HL-60 (cell line): ENCODE results near the gene TRMT10B.
"Not testable (repeated sequence)": the region's sequence is repeated elsewhere in the genome, so short reads cannot be mapped to it uniquely, and the experiment has no call there.

Experiments used
- DNase-seq, 2 experiments: peaks; one replicate each; pipeline ENCODE4 v3.0.0-alpha.2; 2010 to 2020; ENCODE audit warnings: low read depth in 1 of 2, low spot score in 1 of 2
- H3K27ac ChIP-seq: fragments of 250-450 bp; sonication (Bioruptor Pico); replicated peaks from 2 replicates; pipeline ENCODE4 v1.5.1; 2020; ENCODE audit warnings: mild to moderate bottlenecking, moderate library complexity
- H3K27me3 ChIP-seq: fragments of 250-450 bp; sonication (Bioruptor Pico); 2 replicates; pipeline ENCODE4 v1.5.1; 2021; ENCODE audit warnings: mild to moderate bottlenecking, moderate library complexity; ENCODE audit not compliant: insufficient read depth, poor library complexity, severe bottlenecking
- H3K4me3 ChIP-seq: replicated peaks from 2 replicates; pipeline ENCODE4 v1.5.1; 2011; ENCODE audit warnings: mild to moderate bottlenecking, control low read depth, low read length; ENCODE audit not compliant: insufficient read depth
- GABPA ChIP-seq: IDR thresholded peaks from 2 replicates; pipeline ENCODE4 v1.6.1; 2012; ENCODE audit warnings: low read depth
- POLR2AphosphoS5 ChIP-seq: IDR thresholded peaks from 2 replicates; pipeline ENCODE4 v1.6.1; 2012; ENCODE audit warnings: low read depth
- SPI1 ChIP-seq: IDR thresholded peaks from 2 replicates; pipeline ENCODE4 v1.6.1; 2012; ENCODE audit warnings: low read depth, mild to moderate bottlenecking, borderline replicate concordance
- TF ChIP-seq, protein P1 (sequence below): IDR thresholded peaks from one replicate; pipeline ENCODE4 v1.5.1; 2011; ENCODE audit warnings: low read length, control low read depth, inconsistent platforms; ENCODE audit not compliant: insufficient read depth
- TF ChIP-seq, protein P2 (sequence below): IDR thresholded peaks from 2 replicates; pipeline ENCODE4 v1.6.1; 2012; ENCODE audit warnings: low read depth; ENCODE audit not compliant: insufficient replicate concordance

TRMT10B gene

DNA sequence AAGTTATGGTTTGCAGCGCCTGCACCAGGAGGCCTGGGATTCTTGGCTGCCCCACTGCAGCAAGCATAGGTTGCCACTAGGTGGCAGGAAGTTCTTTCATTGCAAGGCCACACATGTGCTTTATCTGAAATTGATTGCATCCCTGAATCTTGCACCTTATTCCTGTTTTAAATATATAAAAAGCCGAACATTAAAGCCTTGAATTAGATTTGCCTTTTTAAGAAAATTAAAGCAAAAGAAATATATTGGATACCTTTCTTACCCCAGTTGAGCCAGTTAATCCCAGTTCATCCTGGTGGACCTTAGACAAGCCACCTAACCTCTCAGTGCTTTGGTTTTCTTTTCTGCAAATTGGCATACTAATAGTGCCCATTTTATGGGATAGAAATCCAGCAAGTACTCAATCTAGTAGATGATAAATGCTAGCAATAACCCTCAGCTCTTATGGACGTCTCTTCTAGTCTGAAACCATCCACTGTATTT, 6.3 kb upstream of the TRMT10B start:
- Histone ChIP-seq H3K27ac (no peak overlapping the region), H3K4me3 (no peak overlapping the region), H3K27me3 (no peaks in the 10 kb centered on the region)
- no peak for TF ChIP-seq SPI1
- TF ChIP-seq, protein P1, sequence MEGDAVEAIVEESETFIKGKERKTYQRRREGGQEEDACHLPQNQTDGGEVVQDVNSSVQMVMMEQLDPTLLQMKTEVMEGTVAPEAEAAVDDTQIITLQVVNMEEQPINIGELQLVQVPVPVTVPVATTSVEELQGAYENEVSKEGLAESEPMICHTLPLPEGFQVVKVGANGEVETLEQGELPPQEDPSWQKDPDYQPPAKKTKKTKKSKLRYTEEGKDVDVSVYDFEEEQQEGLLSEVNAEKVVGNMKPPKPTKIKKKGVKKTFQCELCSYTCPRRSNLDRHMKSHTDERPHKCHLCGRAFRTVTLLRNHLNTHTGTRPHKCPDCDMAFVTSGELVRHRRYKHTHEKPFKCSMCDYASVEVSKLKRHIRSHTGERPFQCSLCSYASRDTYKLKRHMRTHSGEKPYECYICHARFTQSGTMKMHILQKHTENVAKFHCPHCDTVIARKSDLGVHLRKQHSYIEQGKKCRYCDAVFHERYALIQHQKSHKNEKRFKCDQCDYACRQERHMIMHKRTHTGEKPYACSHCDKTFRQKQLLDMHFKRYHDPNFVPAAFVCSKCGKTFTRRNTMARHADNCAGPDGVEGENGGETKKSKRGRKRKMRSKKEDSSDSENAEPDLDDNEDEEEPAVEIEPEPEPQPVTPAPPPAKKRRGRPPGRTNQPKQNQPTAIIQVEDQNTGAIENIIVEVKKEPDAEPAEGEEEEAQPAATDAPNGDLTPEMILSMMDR, result peak; percentile 94
- peak; percentile 40 to 57 for DNase-seq

DNA sequence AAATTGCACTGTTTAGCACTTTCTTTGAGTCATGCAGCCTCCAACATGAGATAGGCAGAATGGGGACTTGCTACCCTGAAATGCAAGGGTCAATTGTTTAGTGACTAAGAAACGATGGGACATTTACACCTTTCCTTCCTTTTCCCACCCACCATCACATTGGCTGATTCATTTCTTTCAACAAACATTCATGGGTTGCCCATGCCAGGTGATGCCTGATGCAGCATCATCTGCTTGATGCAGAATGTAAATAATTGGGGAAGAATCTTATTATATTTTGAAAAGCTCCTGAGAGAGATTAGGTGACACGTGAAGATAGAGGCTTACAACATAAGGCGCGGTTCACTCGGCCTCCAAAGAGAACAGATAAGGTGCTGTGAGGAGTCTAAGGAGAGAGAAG, 4.5 kb upstream of the TRMT10B start:
- no peaks in the 10 kb centered on the region for H3K27me3 ChIP-seq
- no peak for DNase-seq
- H3K4me3 ChIP-seq, result no peak overlapping the region
- TF ChIP-seq POLR2AphosphoS5, result no peak
- no peak for TF ChIP-seq SPI1
- H3K27ac ChIP-seq, result no peak overlapping the region

DNA sequence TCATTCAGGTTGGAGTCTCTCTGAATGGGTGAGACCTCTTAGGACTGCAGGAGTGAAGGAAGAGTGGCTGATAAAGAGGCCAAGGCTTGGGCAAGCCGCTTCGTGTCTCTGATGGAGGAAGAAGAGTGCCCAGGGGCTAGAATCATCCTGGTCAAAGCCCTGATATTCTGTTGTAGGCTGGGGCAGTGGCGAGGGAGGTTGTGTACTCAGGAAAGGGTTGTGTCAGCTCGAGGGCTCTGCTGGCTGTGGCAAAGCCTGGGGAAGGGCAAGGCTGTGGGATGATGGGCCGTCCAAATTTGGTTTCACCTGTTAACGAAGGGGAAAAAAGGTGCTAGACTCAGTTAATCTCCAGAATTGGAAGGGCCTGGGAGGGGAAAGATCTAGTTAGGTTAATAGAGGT, 2.4 kb upstream of the TRMT10B start:
- no peak for DNase-seq
- Histone ChIP-seq H3K27ac (no peak overlapping the region), H3K27me3 (no peaks in the 10 kb centered on the region), H3K4me3 (no peak overlapping the region)
- TF ChIP-seq, protein P2, sequence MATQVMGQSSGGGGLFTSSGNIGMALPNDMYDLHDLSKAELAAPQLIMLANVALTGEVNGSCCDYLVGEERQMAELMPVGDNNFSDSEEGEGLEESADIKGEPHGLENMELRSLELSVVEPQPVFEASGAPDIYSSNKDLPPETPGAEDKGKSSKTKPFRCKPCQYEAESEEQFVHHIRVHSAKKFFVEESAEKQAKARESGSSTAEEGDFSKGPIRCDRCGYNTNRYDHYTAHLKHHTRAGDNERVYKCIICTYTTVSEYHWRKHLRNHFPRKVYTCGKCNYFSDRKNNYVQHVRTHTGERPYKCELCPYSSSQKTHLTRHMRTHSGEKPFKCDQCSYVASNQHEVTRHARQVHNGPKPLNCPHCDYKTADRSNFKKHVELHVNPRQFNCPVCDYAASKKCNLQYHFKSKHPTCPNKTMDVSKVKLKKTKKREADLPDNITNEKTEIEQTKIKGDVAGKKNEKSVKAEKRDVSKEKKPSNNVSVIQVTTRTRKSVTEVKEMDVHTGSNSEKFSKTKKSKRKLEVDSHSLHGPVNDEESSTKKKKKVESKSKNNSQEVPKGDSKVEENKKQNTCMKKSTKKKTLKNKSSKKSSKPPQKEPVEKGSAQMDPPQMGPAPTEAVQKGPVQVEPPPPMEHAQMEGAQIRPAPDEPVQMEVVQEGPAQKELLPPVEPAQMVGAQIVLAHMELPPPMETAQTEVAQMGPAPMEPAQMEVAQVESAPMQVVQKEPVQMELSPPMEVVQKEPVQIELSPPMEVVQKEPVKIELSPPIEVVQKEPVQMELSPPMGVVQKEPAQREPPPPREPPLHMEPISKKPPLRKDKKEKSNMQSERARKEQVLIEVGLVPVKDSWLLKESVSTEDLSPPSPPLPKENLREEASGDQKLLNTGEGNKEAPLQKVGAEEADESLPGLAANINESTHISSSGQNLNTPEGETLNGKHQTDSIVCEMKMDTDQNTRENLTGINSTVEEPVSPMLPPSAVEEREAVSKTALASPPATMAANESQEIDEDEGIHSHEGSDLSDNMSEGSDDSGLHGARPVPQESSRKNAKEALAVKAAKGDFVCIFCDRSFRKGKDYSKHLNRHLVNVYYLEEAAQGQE, result no peak
- no peak for TF ChIP-seq SPI1
- TF ChIP-seq POLR2AphosphoS5, result no peak
- TF ChIP-seq, protein P1, result no peak
- no peak for TF ChIP-seq GABPA

DNA sequence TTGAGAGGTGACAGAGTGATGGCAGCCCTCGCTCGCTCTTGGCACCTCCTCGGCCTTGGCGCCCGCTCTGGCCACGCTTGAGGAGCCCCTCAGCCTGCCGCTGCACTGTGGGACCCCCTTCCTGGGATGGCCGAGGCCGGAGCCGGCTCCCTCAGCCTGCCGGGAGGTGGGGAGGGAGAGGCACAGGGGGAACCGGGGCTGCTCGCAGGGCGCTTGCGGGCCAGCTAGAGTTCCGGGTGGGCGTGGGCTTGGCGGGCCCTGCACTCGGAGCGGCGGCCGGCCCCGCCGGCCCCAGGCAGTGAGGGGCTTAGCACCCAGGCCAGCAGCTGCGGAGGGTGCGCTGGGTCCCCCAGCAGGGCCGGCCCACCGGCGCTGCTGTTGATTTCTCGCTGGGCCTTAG, 1.9 kb upstream of the TRMT10B start:
- not testable (repeated sequence) for H3K27me3 ChIP-seq, DNase-seq, H3K4me3 ChIP-seq, H3K27ac ChIP-seq

DNA sequence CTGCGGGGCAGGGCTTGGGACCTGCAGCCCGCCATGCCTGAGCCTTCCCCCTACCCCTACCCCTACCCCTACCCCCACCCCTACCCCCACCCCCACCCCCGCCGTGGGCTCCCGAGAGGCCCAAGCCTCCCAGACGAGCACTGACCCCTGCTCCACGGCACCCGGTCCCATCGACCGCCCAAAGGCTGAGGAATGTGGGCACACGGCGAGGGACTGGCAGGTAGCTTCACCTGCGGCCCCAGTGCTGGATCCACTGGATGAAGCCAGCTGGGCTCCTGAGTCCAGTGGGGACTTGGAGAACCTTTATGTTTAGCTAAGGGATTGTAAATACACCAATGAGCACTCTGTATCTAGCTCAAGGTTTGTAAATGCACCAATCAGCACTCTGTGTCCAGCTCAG, 1.5 kb upstream of the TRMT10B start:
- H3K4me3 ChIP-seq, DNase-seq, H3K27me3 ChIP-seq, H3K27ac ChIP-seq: not testable (repeated sequence)

DNA sequence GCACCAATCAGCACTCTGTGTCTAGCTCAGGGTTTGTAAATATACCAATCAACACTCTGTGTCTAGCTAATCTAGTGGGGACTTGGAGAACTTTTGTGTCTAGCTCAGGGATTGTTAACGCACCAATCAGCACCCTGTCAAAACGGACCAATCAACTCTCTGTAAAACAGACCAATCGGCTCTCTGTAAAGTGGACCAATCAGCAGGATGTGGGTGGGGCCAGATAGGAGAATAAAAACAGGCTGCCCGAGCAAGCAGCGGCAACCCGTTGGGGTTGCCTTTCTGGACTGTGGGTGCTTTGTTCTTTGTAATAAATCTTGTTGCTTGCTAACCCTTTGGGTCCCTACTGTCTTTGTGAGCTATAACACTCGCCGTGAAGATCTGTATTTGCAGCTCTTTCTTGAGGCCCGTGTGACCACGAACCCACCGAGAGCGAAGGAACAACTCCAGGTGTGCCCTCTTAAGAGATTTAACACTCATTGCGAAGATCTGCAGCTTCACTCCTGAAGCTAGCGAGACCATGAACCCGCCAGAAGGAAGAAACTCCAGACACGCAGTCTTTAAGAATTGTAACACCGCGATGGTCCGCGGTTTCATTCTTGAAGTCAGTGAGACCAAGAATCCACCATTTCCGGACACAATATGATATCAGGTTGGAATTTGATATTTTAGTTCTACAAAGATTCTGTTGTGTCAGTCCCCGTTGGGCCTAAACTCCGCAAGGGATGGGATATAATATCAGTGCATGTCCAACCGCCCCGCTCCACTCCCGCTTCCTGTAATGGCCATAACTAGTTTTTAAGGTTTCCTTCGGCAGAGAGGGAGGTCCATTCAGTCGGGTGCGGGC, 740 bp upstream of the TRMT10B start:
- Histone ChIP-seq H3K4me3 (peak overlapping the region; percentile 85), H3K27me3 (no peaks in the 10 kb centered on the region), H3K27ac (peak overlapping the region; percentile 85)
- DNase-seq, result no peak
- TF ChIP-seq, protein P2, result no peak
- TF ChIP-seq, protein P1, result no peak
- TF ChIP-seq POLR2AphosphoS5 (no peak), GABPA (no peak), SPI1 (no peak)
